HepG2 (cell line): Measurements from ENCODE around the gene CD300LF. TPM values are rescaled to one million over a fixed set of nuclear protein-coding genes. Genes with fewer than 3 reads are reported as not detected.

Source experiments
- ASH2L ChIP-seq: fragments of 300-600, 200-600 bp; sonication (generic); IDR thresholded peaks from 2 replicates; pipeline ENCODE4 v1.7.0; 2017; ENCODE audit warnings: low read depth, mild to moderate bottlenecking, moderate library complexity, mixed read lengths, low read length; ENCODE audit not compliant: insufficient read length
- FOXO1 ChIP-seq: sonication (generic); formaldehyde crosslinking; IDR thresholded peaks from 2 replicates; pipeline ENCODE4 v1.4.0; 2020; ENCODE audit warnings: missing genetic modification reagents
- HNF1B ChIP-seq: sonication (generic); formaldehyde crosslinking; IDR thresholded peaks from 2 replicates; pipeline ENCODE4 v1.5.1; 2020; ENCODE audit warnings: mild to moderate bottlenecking, moderate library complexity, missing genetic modification reagents
- HNRNPH1 ChIP-seq: fragments of 200-400 bp; formaldehyde crosslinking; optimal IDR thresholded peaks from 2 replicates; pipeline ENCODE3; 2017; ENCODE audit warnings: mild to moderate bottlenecking, low read depth, low read length
- HOXA5 ChIP-seq: sonication (generic); formaldehyde crosslinking; IDR thresholded peaks from 2 replicates; pipeline ENCODE4 v1.4.0; 2020; ENCODE audit warnings: missing genetic modification reagents
- KAT2B ChIP-seq: fragments of 150-350 bp; IDR thresholded peaks from 2 replicates; pipeline ENCODE4 v1.6.1; 2014; ENCODE audit warnings: low read depth, low read length, borderline replicate concordance
- MED1 ChIP-seq: sonication (generic); formaldehyde crosslinking; IDR thresholded peaks from 2 replicates; pipeline ENCODE4 v1.4.0; 2020; ENCODE audit warnings: missing genetic modification reagents
- MNT ChIP-seq: fragments of 450-650 bp; IDR thresholded peaks from 2 replicates; pipeline ENCODE4 v1.6.1; 2016
- PBX3 ChIP-seq: sonication (generic); formaldehyde crosslinking; IDR thresholded peaks from 2 replicates; pipeline ENCODE4 v1.8.1; 2023; ENCODE audit warnings: missing genetic modification reagents, inconsistent platforms, borderline replicate concordance
- PHF8 ChIP-seq: sonication (generic); formaldehyde crosslinking; IDR thresholded peaks from 2 replicates; pipeline ENCODE4 v1.5.0; 2020; ENCODE audit warnings: missing genetic modification reagents
- PLRG1 ChIP-seq: fragments of 450-650 bp; conservative IDR thresholded peaks from 2 replicates; pipeline ENCODE4 v1.6.1; 2016
- RBM39 ChIP-seq: fragments of 200-400 bp; formaldehyde crosslinking; IDR thresholded peaks from one replicate; pipeline ENCODE4 v1.6.1; 2018; ENCODE audit warnings: antibody characterized with exemption, mild to moderate bottlenecking, low read depth, low read length; ENCODE audit not compliant: poor library complexity, severe bottlenecking
- RFX3 ChIP-seq: IDR thresholded peaks from 2 replicates; pipeline ENCODE4 v1.6.1; 2016; ENCODE audit warnings: missing biosample characterization, missing genetic modification reagents
- TBX2 ChIP-seq: sonication (generic); formaldehyde crosslinking; IDR thresholded peaks from 2 replicates; pipeline ENCODE4 v1.5.0; 2020; ENCODE audit warnings: missing genetic modification reagents, mild to moderate bottlenecking, borderline replicate concordance
- XBP1 ChIP-seq: sonication (generic); formaldehyde crosslinking; IDR thresholded peaks from 2 replicates; pipeline ENCODE4 v1.5.0; 2020; ENCODE audit warnings: missing genetic modification reagents
- ZC3H4 ChIP-seq: sonication (generic); formaldehyde crosslinking; IDR thresholded peaks from 2 replicates; pipeline ENCODE4 v1.4.0; 2020; ENCODE audit warnings: missing genetic modification reagents, borderline replicate concordance
- ZNF101 ChIP-seq: sonication (generic); formaldehyde crosslinking; IDR thresholded peaks from 2 replicates; pipeline ENCODE4 v1.4.0; 2020; ENCODE audit warnings: mild to moderate bottlenecking, low read depth, missing genetic modification reagents, borderline replicate concordance
- ZNF136 ChIP-seq: sonication (generic); formaldehyde crosslinking; IDR thresholded peaks from 2 replicates; pipeline ENCODE4 v1.8.1; 2022; ENCODE audit warnings: low read depth, mild to moderate bottlenecking, moderate library complexity, missing genetic modification reagents
- ZNF17 ChIP-seq: sonication (generic); formaldehyde crosslinking; IDR thresholded peaks from 2 replicates; pipeline ENCODE4 v1.5.0; 2020; ENCODE audit warnings: mild to moderate bottlenecking, missing genetic modification reagents
- ZNF337 ChIP-seq: sonication (generic); formaldehyde crosslinking; IDR thresholded peaks from 2 replicates; pipeline ENCODE4 v1.5.1; 2020; ENCODE audit warnings: missing genetic modification reagents, low read depth, mild to moderate bottlenecking, borderline replicate concordance
- ZNF496 ChIP-seq: sonication (generic); formaldehyde crosslinking; IDR thresholded peaks from 2 replicates; pipeline ENCODE4 v1.8.1; 2023; ENCODE audit warnings: mild to moderate bottlenecking, moderate library complexity, missing genetic modification reagents; ENCODE audit not compliant: insufficient replicate concordance
- ZNF605 ChIP-seq: sonication (generic); formaldehyde crosslinking; IDR thresholded peaks from 2 replicates; pipeline ENCODE4 v1.8.0; 2022; ENCODE audit warnings: mild to moderate bottlenecking, missing genetic modification reagents
- ZNF724P ChIP-seq: sonication (generic); formaldehyde crosslinking; IDR thresholded peaks from 2 replicates; pipeline ENCODE4 v1.8.0; 2022; ENCODE audit warnings: missing genetic modification reagents, borderline replicate concordance
- ZNF772 ChIP-seq: sonication (generic); formaldehyde crosslinking; IDR thresholded peaks from 2 replicates; pipeline ENCODE4 v1.5.0; 2020; ENCODE audit warnings: mild to moderate bottlenecking, missing genetic modification reagents
- ZNF773 ChIP-seq: sonication (generic); formaldehyde crosslinking; IDR thresholded peaks from 2 replicates; pipeline ENCODE4 v1.4.0; 2020; ENCODE audit warnings: missing genetic modification reagents, borderline replicate concordance
- ZNF816 ChIP-seq: sonication (generic); formaldehyde crosslinking; IDR thresholded peaks from 2 replicates; pipeline ENCODE4 v1.8.0; 2022; ENCODE audit warnings: missing genetic modification reagents, mild to moderate bottlenecking, borderline replicate concordance
- ZSCAN25 ChIP-seq: sonication (generic); formaldehyde crosslinking; IDR thresholded peaks from 2 replicates; pipeline ENCODE4 v1.8.0; 2022; ENCODE audit warnings: mild to moderate bottlenecking, missing genetic modification reagents
- polyA plus RNA-seq, 8 experiments: library from polyadenylated mRNA; depleted of rRNA in 3 of 8; stranded (reverse) in 7 of 8; unstranded in 1 of 8; fragments of >200 nt; fragmentation: Illumina TruSeq in 4 of 8; extraction: Trizol in 4 of 8; gene quantifications; 2 replicates each; pipeline versions ENCODE4 v1.2.1 to v1.2.3, GENCODE V29; 2011 to 2016; ENCODE audit warnings: low read depth in 4 of 8, missing spikeins in 1 of 8, mixed read lengths in 1 of 8; ENCODE audit not compliant: insufficient read depth in 1 of 8
- total RNA-seq, 5 experiments: library from RNA; depleted of rRNA; stranded (reverse); fragments of >200 nt; fragmentation: Illumina TruSeq; extraction: Trizol; gene quantifications; 2 replicates each; pipeline ENCODE4 v1.2.3, GENCODE V29; 2016; ENCODE audit warnings: low read depth in 1 of 5

Gene CD300LF
- total and polyA plus RNA-seq, 2 of the 13 experiments (the other 11 are each of a cell fraction or from before 2014, with no cell fraction given): not detected

GRCh38 chr17:74736513-74737298 lies 24.0 kb upstream of the CD300LF start, which contains the start of gene RAB37 (continued):
- TF ChIP-seq ZNF496 (CRISPR knock-in tag) (no peak), ZNF816 (CRISPR knock-in tag) (no peak), PBX3 (no peak), TBX2 (CRISPR knock-in tag) (peak; percentile 95), MNT (peak; percentile 88), RBM39 (no peak), ZNF605 (CRISPR knock-in tag) (peak; percentile 85), ZNF101 (CRISPR knock-in tag) (no peak), FOXO1 (peak; percentile 93), PLRG1 (no peak), ZC3H4 (CRISPR knock-in tag) (no peak), KAT2B (peak; percentile 0; the same call in 1 of the 2 replicates), HNRNPH1 (no peak), ZNF724P (0 out of 2 replicates have a peak, but pooled peaks have one; percentile 10), MED1 (CRISPR knock-in tag) (peak; percentile 81), ZNF773 (CRISPR knock-in tag) (no peak), ZNF772 (CRISPR knock-in tag) (peak; percentile 91; the same call in 1 of the 2 replicates), HOXA5 (CRISPR knock-in tag) (peak; percentile 67; the same call in 1 of the 2 replicates), RFX3 (CRISPR knock-in tag) (no peak), XBP1 (CRISPR knock-in tag) (no peak), ZSCAN25 (CRISPR knock-in tag) (peak; percentile 84), PHF8 (CRISPR knock-in tag) (peak; percentile 54; the same call in 1 of the 2 replicates), ZNF337 (CRISPR knock-in tag) (peak; percentile 93; the same call in 1 of the 2 replicates), ASH2L (peak; percentile 79), HNF1B (CRISPR knock-in tag) (peak; percentile 90), ZNF17 (CRISPR knock-in tag) (no peak), ZNF136 (peak; percentile 90; the same call in 1 of the 2 replicates)
